HPDE6-E6E7 (cell line): ENCODE data around the gene STAC3.
"Not testable (repeated sequence)": the region's sequence is repeated elsewhere in the genome, so short reads cannot be mapped to it uniquely, and the experiment has no call there.

Source experiments
- DNase-seq: peaks from one replicate; pipeline ENCODE4 v3.0.0; 2011; ENCODE audit warnings: missing footprints; ENCODE audit errors: extremely low spot score

STAC3 gene

DNA sequence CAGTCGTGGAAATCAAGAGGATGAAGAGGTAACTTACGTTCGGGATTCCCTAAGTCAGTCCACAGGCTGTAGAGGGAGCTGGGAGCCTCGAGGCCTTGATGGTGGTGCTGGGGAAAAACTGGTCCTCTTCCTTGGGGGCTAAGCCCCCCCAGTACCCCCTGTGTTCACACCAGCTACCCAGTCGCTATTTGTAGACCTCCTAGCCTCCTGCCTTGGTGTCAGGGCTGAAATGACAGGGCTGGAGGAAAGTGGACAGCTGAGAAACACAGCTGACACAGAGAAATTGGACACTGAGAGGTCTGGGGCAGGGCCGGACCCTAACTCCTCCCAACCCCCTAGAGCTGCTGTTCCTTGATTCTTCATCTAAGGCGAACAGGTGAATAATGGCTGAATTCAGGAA, at the start of gene STAC3:
Gene STAC3 (minus strand): TSS at position 232 of the 400 bp plus-strand sequence. CDS start 1,551 bp downstream, outside the sequence.
- no peak for DNase-seq

DNA sequence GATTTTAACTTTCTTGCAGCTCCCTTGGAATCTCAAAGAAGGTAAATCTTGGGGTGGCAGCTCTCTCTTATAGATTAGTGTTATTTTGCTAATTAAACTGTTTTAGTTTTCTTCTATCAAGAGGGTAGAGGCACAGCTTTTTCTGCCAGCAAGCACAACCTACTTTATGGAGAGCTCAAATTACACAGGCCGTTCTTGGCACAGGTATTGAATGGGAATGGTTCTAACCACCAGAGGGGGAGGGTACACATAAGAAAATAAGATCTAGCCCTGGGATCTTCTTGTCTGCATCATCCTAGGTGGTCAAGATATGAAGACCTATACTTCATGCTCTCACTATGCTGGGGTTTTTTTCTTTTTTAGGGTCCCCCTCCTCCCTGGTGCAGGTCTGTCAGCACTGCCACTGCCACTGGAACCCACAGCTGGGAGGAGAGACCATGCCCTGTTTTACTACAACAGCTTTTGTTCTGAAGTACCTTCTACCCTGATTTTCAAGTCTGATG, 48.6 kb upstream of the STAC3 start:
- no peak for DNase-seq

DNA sequence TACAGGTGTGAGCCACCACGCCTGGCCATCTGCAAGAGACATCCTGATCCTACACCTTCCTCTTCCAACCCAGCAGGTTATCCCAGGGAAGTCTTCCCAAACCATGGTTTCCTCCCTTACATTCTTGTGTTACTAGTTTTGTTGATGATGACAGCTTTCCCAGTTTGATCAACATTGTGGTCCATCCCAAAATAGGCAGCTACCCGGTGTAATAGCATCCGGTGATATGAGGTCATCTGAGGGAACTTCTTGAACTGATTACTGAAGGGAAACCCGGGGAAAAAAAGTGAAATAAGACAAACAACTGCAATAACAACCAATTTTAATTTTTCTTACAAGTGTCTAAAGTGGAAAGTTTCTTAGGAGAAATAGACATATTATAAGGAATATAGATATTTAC, 45.3 kb upstream of the STAC3 start:
- no peak for DNase-seq

DNA sequence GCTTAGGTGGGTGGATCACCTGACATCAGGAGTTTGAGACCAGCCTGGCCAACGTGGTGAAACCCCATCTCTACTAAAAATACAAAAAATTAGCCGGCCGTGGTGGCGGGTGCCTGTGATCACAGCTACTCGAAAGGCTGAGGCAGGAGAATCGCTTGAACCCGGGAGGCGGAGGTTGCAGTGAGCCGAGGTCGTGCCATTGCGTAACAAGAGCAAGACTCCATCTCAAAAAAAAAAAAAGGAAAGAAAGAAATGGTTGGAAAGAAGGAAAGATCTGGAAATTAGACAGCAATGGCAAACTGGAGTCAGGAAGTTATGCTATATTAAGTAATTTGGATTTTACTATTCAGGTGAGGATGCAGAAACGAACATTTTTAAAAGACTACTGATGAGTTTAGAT, 31.1 kb upstream of the STAC3 start:
- DNase-seq: not testable (repeated sequence)

DNA sequence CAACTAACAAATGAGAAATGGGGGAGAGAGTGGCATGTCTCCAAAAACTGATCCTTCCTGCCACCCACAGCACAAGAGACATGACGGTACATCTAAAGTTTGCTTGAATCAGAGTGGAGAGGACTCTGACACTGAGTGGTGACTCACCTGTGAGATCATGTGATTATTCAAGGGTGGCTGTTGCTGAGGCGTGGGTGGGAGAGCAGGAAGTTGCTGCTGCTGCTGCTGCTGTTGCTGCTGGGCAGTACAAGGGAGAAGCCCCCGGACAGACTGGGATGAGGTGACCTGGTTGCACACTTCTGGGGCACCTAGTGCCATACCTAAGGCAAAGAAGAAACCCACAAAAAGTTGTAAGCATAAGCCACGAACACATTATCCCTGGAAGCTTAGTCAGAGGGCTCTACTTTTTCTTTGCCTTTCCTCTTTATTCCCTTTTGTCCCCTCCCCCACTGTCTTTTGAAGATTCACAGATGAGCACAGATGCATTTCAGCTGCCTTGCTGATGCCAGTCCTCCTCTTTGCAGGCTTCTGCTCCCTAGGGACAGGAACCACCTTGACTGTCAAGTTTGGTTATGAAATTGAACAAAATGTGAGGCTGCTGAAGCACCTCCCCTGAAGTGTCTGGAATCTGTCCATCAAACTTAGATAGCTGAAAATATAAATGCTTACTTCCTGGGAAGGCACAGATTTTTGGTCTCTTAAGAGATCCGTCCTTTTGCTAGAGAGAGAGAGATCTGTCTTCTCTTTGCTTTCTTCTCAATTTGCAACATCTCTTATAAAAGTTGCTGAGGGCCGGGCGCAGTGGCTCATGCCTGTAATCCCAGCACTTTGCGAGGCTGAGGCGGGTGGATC, 29.4 kb upstream of the STAC3 start:
- peak; percentile 84 for DNase-seq

DNA sequence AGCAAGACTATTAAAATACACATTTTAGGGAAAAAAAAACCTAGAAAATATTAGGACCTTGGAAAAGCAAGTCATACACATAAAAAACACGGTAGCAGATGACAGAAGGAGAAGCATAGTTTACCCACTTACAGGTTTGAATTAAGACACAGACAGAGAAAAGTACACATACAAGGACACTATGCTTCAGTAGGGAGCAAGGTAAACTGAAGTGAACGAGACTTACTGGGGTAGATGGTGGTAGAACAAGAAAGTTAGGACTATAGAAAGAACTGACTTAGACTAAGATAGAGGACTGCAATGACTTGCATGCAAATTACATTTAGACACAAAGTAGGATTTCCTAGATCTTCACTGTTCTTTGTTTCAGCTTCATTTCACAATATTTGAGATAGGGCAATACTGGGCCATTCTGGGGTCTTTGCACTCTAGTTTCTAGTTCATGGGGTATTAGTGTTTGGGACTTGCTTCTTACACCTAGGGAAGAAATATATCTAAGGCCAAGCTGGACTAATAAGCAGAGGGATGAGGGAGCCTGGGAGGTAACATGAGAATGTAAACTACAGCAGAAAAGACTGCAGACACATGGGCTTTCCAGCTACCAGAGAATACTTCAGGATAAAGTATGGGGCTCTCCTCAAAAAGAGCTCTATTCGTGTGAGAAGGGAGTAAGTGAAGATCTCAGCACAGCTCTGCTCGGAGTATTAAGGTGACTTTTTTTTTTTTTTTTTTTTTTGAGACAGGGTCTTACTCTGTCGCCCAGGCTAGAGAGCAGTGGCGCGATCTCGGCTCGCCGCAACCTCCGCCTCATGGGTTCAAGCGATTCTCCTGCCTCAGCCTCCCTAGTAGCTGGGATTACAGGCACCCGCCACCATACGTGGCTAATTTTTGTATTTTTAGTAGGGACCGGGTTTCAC, 27.7 kb upstream of the STAC3 start:
- DNase-seq: no peak

DNA sequence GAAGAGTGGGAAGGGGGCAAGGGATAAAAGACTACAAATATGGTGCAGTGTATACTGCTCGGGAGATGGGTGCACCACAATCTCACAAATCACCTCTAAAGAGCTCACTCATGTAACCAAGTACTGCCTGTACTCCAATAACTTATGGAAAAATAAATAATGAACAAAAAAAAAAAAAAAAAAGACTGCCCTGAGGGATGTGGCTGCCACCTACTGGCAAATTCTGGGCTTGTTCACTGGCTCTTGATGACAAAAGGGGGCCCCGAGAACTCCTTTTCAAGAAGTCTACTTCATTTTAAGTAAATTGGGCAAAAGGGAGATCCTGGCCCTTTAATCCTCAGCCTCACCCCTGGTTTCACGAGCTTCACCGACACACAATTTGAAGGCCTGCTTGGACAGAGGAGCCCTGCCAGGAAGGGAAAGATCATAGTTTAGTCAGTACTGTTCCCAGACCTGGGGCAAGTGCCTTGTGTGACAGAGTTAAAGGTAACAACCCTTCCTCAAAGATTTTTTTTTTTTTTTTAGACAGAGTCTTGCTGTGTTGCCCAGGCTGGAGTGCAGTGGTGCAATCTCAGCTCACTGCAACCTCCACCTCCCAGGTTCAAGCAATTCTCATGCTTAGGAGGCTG, 26.1 kb upstream of the STAC3 start:
- DNase-seq: no peak

DNA sequence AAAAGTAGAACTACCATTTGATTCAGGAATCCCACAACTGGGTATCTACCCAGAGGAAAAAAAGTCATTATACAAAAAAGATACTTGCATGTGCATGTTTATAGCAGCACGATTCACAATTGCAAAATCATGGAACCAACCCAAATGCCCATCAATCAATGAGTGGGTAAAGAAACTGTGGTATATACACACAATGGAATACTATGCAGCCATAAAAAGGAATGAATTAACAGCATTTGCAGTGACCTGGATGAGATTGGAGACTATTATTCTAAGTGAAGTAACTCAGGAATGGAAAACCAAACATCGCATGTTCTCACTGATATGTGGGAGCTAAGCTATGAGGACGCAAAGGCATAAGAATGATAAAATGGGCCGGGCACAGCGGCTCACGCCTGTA, 25.2 kb upstream of the STAC3 start:
- not testable (repeated sequence) for DNase-seq

DNA sequence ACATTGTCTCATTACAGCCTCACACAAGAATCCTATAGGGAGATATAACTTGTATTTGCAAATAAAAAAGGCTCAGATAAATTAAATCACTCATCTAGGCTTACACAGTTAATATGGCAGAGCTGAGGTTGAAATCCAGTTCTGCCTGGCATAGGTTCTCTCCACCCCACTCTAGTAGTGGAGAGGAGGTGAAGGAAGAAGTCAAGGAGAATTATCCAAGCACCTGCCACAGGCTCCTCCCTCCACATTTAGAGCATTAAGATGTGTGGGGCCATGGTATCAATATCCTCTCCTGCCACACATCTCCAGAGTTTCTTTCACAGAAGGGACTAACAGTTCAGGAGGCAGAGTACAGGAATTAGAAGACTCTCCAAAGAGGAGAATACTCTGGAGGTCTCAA, 22.5 kb upstream of the STAC3 start:
- no peak for DNase-seq

DNA sequence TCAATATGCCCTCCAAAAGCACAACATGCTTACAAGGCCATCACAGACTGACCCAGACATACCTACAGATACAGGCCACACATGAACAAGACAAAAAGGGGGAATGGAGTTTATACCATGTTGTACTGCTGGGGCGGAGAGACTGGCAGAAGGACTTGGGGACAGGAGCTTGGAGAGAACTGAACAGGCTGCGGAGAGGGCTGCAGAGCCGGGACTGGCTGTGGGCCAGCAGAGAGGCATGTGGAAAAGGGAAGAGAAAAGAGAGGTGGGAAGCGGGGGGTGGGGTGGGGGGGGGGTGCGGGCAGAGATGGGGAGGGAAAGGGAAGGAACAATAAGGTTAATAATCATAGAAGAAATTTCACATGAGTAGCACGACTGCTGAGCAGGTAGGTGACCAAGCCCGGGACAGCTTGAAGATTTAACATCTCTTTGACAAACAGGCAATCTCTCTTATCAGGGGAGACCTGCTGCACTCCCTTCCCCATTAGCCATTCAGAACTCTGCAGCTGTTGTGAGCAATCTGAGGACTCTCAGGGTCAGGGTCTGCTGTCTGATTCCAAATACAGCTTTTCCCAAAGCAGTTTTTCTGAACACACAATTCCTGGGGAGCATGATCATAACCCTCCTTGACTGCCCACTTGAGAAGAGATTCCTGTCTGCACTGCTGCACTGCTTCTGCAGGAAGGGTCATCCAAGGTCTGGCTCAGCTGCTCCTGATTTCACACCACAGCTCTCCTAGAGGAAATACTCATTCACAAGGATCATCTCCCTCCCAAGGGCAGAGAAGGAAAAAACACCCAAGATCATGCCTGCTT, 21.6 kb upstream of the STAC3 start:
- no peak for DNase-seq

DNA sequence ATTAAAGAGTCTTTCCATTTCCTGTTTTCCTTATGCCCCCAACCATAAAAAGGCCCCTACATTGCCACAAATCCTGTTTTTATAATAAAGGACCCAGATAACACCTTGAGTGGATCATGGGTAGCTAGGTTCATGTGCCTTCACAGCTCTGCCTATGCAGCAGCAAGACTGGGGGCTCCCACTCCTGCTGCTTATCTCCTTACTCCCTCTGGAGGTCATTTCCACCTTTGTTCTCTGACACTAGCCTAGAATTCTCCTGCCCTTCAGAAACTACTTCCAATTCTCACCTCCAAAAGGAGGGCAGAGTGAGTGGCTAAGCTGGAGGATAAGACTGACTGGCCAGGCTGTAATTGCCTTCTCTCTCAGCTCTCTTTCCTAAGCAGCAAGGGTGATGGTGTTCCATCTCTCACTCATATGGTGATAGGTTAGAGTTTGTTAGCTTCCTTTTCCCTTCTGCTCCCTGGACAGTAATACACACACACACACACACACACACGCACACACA, 20.0 kb upstream of the STAC3 start:
- DNase-seq: no peak

DNA sequence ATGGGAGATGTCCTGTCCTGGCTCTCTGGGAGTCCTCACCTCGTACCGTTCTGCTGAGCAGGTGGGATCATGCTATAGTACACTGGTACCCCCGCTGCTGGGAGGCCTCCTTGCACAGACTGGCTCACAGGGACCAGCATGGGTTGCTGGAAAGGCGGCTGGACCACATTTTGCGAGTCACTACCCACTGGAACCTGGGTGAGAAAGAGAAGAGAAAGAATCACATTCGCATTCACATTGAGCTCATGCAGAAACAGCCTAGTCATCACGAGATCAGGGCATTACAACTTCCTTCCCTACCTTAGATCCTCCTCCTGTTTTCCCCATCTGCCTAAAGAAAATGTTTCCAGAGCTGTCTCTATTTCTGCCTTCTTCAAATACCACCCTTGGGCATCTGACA, 17.3 kb upstream of the STAC3 start:
- no peak for DNase-seq

DNA sequence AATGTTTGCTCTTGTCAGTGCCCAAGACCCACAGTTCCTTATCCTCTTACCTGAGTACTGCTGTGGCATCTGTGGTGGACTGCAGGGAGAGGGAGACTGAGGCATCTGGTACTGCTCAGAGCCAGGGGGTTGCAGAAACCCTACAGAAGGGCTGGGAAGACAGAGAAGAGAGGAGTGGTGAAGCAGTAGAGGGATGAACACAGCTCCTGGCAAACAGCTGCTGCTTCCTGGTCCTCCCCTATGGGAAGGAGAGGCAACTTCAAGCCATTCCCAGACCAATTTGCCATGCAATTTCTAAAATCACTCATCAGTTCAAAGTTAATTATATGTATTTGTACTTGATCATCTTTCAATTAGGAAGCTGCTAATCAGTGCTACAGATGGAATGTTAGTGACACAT, 15.7 kb upstream of the STAC3 start:
- no peak for DNase-seq

DNA sequence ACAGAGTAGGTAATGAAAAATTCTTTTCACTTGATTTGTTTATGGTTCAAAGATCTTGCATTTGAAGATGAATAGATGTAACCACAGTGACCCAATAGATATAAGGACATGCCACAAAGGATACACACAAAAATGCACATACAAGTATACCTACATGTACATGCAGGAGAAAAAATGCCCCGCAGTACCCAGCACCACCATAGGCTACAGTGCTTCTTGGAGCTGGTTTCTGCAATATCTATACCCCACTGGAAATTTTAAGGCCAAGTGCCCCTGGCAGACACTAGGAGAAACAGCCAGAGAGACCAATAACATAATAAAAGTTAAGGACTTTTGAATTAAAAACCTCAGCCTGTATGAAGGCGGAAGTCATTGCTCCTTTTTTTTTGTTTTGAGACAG, 12.1 kb upstream of the STAC3 start:
- no peak for DNase-seq

DNA sequence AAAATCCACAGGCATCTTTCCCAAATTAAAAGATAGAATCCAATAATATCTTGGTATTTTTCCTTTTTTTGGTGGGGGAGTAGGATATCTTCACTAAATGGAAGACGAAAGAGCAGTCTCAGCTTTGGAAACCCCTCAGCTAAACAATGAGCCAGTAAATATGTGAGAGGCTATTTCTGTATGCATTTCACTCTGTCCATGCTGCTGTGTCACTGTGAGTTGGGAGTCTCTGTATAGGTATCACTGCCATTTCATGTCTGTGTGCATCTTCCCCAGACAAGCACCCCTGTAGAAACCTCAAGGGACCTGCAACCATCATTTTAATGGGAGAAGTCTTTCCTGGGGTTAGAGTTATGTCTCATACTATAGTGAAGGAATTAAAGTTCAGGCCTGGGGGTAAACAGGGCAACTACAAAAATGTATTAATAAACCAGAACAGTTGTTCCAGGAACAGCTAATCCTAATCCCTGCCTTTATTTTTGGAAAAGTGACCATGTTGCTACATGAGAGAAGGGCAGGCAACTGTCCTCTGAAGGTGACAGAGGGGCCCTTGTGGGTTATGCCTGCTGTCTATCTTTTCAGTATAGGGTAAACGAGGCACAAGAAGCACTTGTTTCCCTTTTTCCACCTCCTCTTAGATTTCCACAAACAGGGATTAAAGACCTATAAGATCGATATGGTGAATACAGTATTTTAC, 11.3 kb upstream of the STAC3 start:
- no peak for DNase-seq

DNA sequence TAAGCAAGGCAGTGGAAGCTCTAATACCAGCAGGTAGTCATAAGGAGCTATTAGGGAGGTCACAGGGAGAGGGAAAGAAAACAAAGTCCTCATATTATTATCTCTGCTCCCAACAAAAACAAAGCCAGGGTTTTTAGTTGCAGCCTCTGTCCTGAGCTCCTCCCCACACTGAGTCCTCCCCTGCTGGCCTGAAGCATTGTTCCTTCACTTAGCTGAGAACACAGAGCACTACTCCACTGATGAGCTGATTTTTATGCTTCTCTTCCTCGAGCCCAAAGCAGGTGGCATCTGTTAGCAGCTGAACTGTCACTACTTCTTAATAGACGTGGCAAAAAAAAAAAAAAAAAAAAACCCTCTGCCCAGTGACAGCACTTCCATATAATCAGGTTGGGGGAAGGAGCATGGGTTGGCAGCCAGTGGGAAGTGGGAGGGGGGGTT, 10.5 kb upstream of the STAC3 start:
- DNase-seq: no peak

DNA sequence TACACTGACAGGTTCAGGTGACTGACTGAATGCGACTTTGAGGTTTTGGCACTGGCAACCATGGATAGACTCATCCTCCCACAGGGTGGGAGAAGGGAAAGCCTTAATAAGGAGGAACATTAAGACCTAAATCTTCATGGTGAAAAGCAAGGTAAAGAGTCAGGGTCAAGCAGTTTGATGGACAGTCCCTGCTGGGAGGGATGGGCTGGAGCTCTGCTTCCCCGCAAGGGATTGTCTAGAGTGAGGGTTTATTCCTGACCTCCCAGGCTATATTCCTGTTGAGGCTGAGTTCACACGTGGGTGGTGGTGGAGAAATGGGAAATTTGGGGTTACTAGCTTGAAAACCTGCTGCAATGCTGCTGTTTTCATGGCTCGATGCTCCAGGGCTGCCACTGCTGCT, 9.4 kb upstream of the STAC3 start:
- DNase-seq: no peak

DNA sequence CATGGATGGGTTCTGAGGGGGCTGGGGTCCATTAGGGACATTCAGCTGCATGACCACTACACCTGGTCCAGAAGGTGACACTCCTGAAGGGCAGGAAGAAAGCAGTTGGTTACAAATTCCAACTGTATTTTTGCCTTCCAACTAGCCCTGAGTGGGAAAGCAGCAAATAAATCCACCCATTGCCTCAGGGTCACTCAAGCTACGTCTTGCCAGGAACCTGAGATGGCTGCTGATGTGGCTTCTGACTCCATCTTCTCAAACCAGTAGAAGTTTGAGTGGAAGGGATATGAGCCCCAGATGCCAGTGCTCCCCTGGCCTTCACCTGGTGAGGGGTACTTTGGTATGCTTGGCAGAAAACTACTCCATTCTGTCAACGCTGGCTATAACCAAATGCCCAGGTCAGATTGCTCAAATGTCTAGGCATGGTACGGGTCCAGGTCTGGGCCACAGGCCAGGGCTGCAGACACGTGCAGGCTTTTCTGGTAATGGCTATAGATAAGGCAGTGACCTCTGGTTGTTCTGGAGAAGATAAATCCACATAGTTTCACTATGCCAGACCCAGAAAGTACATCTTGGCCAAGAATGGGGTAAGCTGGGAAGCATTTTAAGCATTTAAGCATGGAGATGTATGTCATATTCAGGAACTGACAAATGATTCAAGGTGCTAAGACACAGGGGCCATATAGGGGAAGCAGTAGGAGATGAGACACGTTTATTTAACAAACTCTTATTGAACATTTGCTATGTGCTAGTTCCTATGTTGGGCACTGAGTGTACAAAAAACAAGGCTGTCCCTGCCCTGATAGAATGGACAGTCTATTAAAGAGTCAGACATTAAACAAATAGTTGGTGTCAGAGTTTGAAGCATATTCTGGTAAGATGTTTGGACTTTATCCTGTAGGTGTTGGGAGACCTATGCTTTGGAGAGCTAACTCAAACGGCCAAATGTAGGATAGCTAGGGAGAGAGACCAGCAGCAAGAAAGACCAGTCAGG, 8.3 kb upstream of the STAC3 start:
- DNase-seq: no peak

DNA sequence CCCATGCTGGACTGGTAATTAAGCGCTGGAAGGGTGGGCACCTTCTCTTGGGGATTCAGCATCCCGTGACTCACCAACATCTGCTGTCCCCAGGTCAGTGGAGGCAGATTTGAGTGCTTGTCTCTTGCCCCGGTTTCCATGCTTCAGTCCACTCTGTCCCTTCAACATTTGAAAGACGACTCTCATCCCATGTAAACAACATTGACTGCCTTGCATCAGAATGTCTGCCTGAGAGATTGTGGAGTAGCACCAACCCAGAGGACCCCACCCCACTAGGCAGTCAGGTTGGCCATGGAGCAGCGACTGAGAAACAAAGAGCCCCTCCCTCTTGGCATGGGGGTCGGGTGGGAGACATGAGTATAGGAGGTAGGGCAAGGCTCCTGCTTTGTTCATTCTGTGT, 4.9 kb upstream of the STAC3 start:
- no peak for DNase-seq
